Measurements from ENCODE around the gene GID4.

DNA sequence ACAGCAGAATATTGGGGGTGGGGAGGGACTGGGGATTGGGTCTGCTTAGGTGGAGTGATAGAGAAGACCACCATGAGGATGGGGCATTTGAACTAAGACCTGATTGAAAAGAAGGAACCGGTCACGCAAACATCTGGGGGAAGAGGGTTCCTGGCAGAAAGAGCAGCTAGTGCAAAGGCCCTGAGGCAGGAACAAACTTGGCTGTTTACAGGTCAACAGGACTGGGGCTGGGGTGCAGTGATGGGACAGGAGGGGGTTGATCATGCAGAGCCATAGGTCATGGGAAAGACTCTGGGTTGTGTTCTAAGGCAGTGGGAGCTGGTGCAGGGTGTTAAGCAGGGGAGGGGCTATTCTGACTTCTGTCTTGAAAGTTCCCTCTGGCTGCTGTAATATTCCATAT lies 50.4 kb downstream of the GID4 start:
- no peak for TF ChIP-seq CTCF (IDR thresholded peaks at IDR 0.05)
- TF ChIP-seq EP300 (IDR thresholded peaks at IDR 0.05), result no peak
